Skin epidermis (tissue), 12 donors: ENCODE data around the gene CLDN10.
A peak's percentile ranks its signal among the peaks of the same experiment; 100 is the strongest.

Source experiments
- H3K27ac ChIP-seq, 21 experiments: fragments of 200-600 bp; sonication (generic) in 11 of 21; one replicate each; pipeline ENCODE4 v1.5.0; 2020; ENCODE audit warnings: mild to moderate bottlenecking in 3 of 21, inconsistent platforms in 2 of 21, moderate library complexity in 2 of 21
- H3K4me3 ChIP-seq, 7 experiments: fragments of 200-600 bp; sonication (generic) in 2 of 7; one replicate each; pipeline ENCODE4 v1.5.0; 2020; ENCODE audit warnings: inconsistent platforms in 2 of 7, mild to moderate bottlenecking in 2 of 7, moderate library complexity in 1 of 7

Gene CLDN10

GRCh38 chr13:95588134-95588533, 35.6 kb downstream of the CLDN10 start:
- H3K4me3 ChIP-seq, result no peak overlapping the region

GRCh38 chr13:95588721-95589120, 36.2 kb downstream of the CLDN10 start:
- Histone ChIP-seq H3K4me3 (no peak overlapping the region), H3K27ac (no peak overlapping the region)

More at GRCh38 chr13:95588134-95588533, 35.6 kb downstream of the CLDN10 start:
- no peak overlapping the region for H3K27ac ChIP-seq

- Histone ChIP-seq H3K27ac (no peak overlapping the region), H3K4me3 (no peak overlapping the region)
These were observed 40.9 kb downstream of the CLDN10 start for GRCh38 chr13:95593462-95593861.

GRCh38 chr13:95596701-95597100, 44.2 kb downstream of the CLDN10 start:
- H3K4me3 ChIP-seq, result no peak overlapping the region
- no peak overlapping the region for H3K27ac ChIP-seq

- H3K4me3 ChIP-seq, result no peak overlapping the region
- H3K27ac ChIP-seq, result no peak overlapping the region
These were observed 48.7 kb downstream of the CLDN10 start for GRCh38 chr13:95601216-95601615.

GRCh38 chr13:95601906-95602305, 49.4 kb downstream of the CLDN10 start:
- H3K27ac ChIP-seq, result no peak overlapping the region
- H3K4me3 ChIP-seq, result no peak overlapping the region

GRCh38 chr13:95603887-95604555, 51.5 kb downstream of the CLDN10 start:
- Histone ChIP-seq H3K27ac (peak overlapping the region in 6 of 21 experiments; percentile 32 to 55 (median 47)), H3K4me3 (no peak overlapping the region)

GRCh38 chr13:95604556-95604915, 52.0 kb downstream of the CLDN10 start:
- Histone ChIP-seq H3K27ac (peak overlapping the region in 2 of 21 experiments; percentile 32 to 48), H3K4me3 (no peak overlapping the region)

- H3K4me3 ChIP-seq, result no peak overlapping the region
- no peak overlapping the region for H3K27ac ChIP-seq
These were observed 53.1 kb downstream of the CLDN10 start for GRCh38 chr13:95605448-95606125.

- Histone ChIP-seq H3K27ac (no peak overlapping the region), H3K4me3 (no peak overlapping the region)
These were observed 54.8 kb downstream of the CLDN10 start for GRCh38 chr13:95607366-95607765.

GRCh38 chr13:95608640-95609323, 56.3 kb downstream of the CLDN10 start:
- Histone ChIP-seq H3K27ac (peak overlapping the region in 1 of 21 experiments; percentile 17), H3K4me3 (no peak overlapping the region)

- H3K27ac ChIP-seq, result no peak overlapping the region
- no peak overlapping the region for H3K4me3 ChIP-seq
These were observed 62.2 kb downstream of the CLDN10 start for GRCh38 chr13:95614641-95615245.

- no peak overlapping the region for H3K27ac ChIP-seq
- H3K4me3 ChIP-seq, result no peak overlapping the region
These were observed 63.0 kb downstream of the CLDN10 start for GRCh38 chr13:95615539-95615938.

GRCh38 chr13:95620030-95620824, 67.7 kb downstream of the CLDN10 start:
- Histone ChIP-seq H3K27ac (no peak overlapping the region), H3K4me3 (no peak overlapping the region)

- no peak overlapping the region for H3K4me3 ChIP-seq
- H3K27ac ChIP-seq, result no peak overlapping the region
These were observed 68.4 kb downstream of the CLDN10 start for GRCh38 chr13:95620825-95621498.

- no peak overlapping the region for H3K4me3 ChIP-seq
- H3K27ac ChIP-seq, result no peak overlapping the region
These were observed 70.6 kb downstream of the CLDN10 start for GRCh38 chr13:95623141-95623540.

- no peak overlapping the region for H3K4me3 ChIP-seq
- no peak overlapping the region for H3K27ac ChIP-seq
These were observed 71.5 kb downstream of the CLDN10 start for GRCh38 chr13:95624020-95624419.

- Histone ChIP-seq H3K4me3 (no peak overlapping the region), H3K27ac (no peak overlapping the region)
These were observed 74.2 kb downstream of the CLDN10 start for GRCh38 chr13:95626768-95627167.

- no peak overlapping the region for H3K27ac ChIP-seq
- H3K4me3 ChIP-seq, result no peak overlapping the region
These were observed 75.1 kb downstream of the CLDN10 start for GRCh38 chr13:95627590-95627989.
